Measurements from ENCODE around the gene GOLGA6L7.
"Not testable (repeated sequence)": the region's sequence is repeated elsewhere in the genome, so short reads cannot be mapped to it uniquely, and the experiment has no call there.

DNA sequence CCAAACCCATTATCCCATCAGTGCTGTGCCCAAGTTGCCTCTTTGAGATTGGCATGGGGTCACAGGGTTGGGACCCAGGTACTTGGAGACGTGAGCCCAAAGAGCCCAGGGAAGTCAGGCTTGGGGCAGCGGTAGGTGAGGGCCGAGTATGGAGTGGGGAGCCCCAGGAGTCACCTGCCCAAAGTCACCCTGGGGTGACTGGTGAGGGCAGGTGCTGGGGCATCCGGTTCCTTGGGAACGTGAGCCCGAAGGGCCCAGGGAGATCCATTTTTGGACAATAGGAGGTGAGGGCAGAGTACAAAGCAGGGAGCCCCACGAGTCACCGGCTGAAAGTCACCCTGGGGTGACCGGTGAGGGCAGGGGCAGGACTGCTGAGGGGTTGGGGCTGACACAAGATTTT is 485 bp downstream of the GOLGA6L7 start:
- TF ChIP-seq NR1H2 (CRISPR knock-in tag; IDR thresholded peaks at IDR 0.05); ZBTB7A (IDR thresholded peaks at IDR 0.05; ENCODE audit: borderline replicate concordance, control insufficient read depth, low read depth, low read length): not testable (repeated sequence)
- TF ChIP-seq, protein P1, sequence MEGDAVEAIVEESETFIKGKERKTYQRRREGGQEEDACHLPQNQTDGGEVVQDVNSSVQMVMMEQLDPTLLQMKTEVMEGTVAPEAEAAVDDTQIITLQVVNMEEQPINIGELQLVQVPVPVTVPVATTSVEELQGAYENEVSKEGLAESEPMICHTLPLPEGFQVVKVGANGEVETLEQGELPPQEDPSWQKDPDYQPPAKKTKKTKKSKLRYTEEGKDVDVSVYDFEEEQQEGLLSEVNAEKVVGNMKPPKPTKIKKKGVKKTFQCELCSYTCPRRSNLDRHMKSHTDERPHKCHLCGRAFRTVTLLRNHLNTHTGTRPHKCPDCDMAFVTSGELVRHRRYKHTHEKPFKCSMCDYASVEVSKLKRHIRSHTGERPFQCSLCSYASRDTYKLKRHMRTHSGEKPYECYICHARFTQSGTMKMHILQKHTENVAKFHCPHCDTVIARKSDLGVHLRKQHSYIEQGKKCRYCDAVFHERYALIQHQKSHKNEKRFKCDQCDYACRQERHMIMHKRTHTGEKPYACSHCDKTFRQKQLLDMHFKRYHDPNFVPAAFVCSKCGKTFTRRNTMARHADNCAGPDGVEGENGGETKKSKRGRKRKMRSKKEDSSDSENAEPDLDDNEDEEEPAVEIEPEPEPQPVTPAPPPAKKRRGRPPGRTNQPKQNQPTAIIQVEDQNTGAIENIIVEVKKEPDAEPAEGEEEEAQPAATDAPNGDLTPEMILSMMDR (IDR thresholded peaks at IDR 0.05 in 2 of 3, conservative IDR thresholded peaks at IDR 0.05 in 1 of 3; ENCODE audit: insufficient read depth in 2 of 3, low read depth in 1 of 3, low read length in 3 of 3), result not testable (repeated sequence)

Data from K562 (cell line).